OCI-LY7 (cell line): Measurements from ENCODE around the gene SLC6A16. TPM values are rescaled to one million over a fixed set of nuclear protein-coding genes. Genes with fewer than 3 reads are reported as not detected.

Experiments used
- BruUV-seq: library from RNA; stranded (reverse); fragments of 400-500 nt; replicated peaks from 2 replicates; lab custom pipeline; 2021; lab: Mats Ljungman, UMichigan
- CTCF ChIA-PET: fragments of 300-600 bp; sonication (Branson Sonifier 250); formaldehyde crosslinking; loops from one replicate; lab custom pipeline; 2022; ENCODE audit warnings: antibody characterized with exemption; ENCODE audit not compliant: unreplicated experiment; lab: Charles Lee
- POLR2A ChIA-PET: fragments of 300-600 bp; sonication (Branson Sonifier 250); formaldehyde crosslinking; loops from one replicate; lab custom pipeline; 2022; ENCODE audit warnings: antibody characterized with exemption; lab: Charles Lee
- DNase-seq: peaks from one replicate; pipeline ENCODE4 v3.0.0-alpha.2; 2015; ENCODE audit warnings: low spot score
- H2AFZ ChIP-seq: fragments of 200-600 bp; sonication (generic), shearing (Covaris generic); 2 replicates; pipeline ENCODE4 v1.6.1; 2014; ENCODE audit warnings: mild to moderate bottlenecking, antibody characterized with exemption, low read length, moderate library complexity
- H3K27ac ChIP-seq: fragments of 200-600 bp; sonication (generic); 2 replicates; pipeline ENCODE4 v1.5.1; 2014; ENCODE audit warnings: mixed run types, low read depth, mild to moderate bottlenecking, moderate library complexity, low read length, inconsistent platforms; ENCODE audit not compliant: poor library complexity, severe bottlenecking
- H3K36me3 ChIP-seq: fragments of 200-600 bp; sonication (generic); 2 replicates; pipeline ENCODE4 v1.6.1; 2014; ENCODE audit warnings: mild to moderate bottlenecking, antibody characterized with exemption, low read length, moderate library complexity, mixed read lengths; ENCODE audit not compliant: insufficient read depth
- H3K4me1 ChIP-seq: fragments of 200-600 bp; sonication (generic); 2 replicates; pipeline ENCODE4 v1.5.1; 2014; ENCODE audit warnings: mild to moderate bottlenecking, low read length; ENCODE audit not compliant: insufficient read depth, poor library complexity, severe bottlenecking
- H3K4me2 ChIP-seq: fragments of 200-600 bp; sonication (generic); 2 replicates; pipeline ENCODE4 v1.6.1; 2014; ENCODE audit warnings: mild to moderate bottlenecking, low read length
- H3K4me3 ChIP-seq: fragments of 200-600 bp; sonication (generic); 2 replicates; pipeline ENCODE4 v1.5.1; 2014; ENCODE audit warnings: mild to moderate bottlenecking, low read depth, low read length; ENCODE audit not compliant: poor library complexity, severe bottlenecking
- H3K79me2 ChIP-seq: fragments of 200-600 bp; sonication (generic); 2 replicates; pipeline ENCODE4 v1.6.1; 2016; ENCODE audit warnings: low read depth, mild to moderate bottlenecking, low read length, moderate library complexity, mixed read lengths; ENCODE audit not compliant: insufficient read depth
- H3K9me2 ChIP-seq: fragments of 200-600 bp; sonication (generic); 2 replicates; pipeline ENCODE4 v1.6.1; 2016; ENCODE audit warnings: mild to moderate bottlenecking, low read length, mixed read lengths; ENCODE audit not compliant: insufficient read depth
- H3K9me3 ChIP-seq: fragments of 200-600 bp; sonication (generic); 2 replicates; pipeline ENCODE4 v1.6.1; 2014; ENCODE audit warnings: mild to moderate bottlenecking, mixed run types, low read length, mixed read lengths
- H4K20me1 ChIP-seq: fragments of 200-600 bp; sonication (generic); 2 replicates; pipeline ENCODE4 v1.6.1; 2014; ENCODE audit warnings: mild to moderate bottlenecking, antibody characterized with exemption, low read length, moderate library complexity, mixed read lengths; ENCODE audit not compliant: insufficient read depth
- CTCF ChIP-seq: fragments of 200-600 bp; sonication (generic); conservative IDR thresholded peaks from 2 replicates; pipeline ENCODE4 v1.5.1; 2014; ENCODE audit warnings: mild to moderate bottlenecking, antibody characterized with exemption, low read length, moderate library complexity, mixed read lengths
- EZH2phosphoT487 ChIP-seq: fragments of 200-600 bp; sonication (generic); IDR thresholded peaks from 2 replicates; pipeline ENCODE4 v1.6.1; 2018; ENCODE audit warnings: low read depth, borderline replicate concordance, mild to moderate bottlenecking, mixed run types, antibody characterized with exemption, low read length, moderate library complexity, mixed read lengths
- intact Hi-C: fragments of 100-400 bp; cut with micrococcal nuclease; formaldehyde crosslinking; loops from one replicate; pipeline ENCODE4 v1.10.0; 2022; ENCODE audit not compliant: unreplicated experiment
- total RNA-seq, 2 experiments: library from RNA; depleted of rRNA in 1 of 2; stranded (reverse); fragments of >200 nt in 1 of 2; shearing (Covaris generic) in 1 of 2; gene quantifications; 2 replicates each; pipeline ENCODE4 v1.2.3, GENCODE V29; 2014 to 2022

Gene SLC6A16
- total RNA-seq, 2 experiments from 2014 or later: 2.8 to 15.8 TPM

DNA sequence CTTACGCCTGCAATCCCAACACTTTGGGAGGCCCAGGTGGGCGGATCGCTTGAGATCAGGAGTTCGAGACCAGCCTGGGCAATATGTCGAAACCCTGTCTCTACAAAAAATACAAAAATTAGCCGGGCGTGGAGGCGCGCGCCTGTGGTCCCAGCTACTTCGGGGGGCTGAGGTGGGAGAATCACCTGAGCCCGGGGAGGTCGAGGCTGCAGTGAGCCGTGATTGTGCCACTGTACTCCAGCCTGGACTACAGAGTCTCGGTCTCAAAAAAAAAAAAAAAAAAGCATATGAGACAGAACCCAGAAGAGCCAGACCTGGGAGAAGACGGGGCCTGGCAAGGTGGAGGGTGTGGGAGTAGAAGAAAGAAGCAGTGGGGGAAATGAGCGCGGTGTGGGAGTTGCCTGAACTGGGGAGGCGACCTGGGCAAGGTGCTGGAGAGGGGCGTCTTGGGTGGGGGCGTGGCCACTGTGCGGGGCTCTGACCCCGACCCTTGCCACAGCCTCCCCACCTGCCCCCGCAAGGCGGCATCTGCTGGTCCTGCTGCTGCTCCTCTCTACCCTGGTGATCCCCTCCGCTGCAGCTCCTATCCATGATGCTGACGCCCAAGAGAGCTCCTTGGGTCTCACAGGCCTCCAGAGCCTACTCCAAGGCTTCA, 39.2 kb upstream of the SLC6A16 start:
- intact Hi-C loops: no loop called here

DNA sequence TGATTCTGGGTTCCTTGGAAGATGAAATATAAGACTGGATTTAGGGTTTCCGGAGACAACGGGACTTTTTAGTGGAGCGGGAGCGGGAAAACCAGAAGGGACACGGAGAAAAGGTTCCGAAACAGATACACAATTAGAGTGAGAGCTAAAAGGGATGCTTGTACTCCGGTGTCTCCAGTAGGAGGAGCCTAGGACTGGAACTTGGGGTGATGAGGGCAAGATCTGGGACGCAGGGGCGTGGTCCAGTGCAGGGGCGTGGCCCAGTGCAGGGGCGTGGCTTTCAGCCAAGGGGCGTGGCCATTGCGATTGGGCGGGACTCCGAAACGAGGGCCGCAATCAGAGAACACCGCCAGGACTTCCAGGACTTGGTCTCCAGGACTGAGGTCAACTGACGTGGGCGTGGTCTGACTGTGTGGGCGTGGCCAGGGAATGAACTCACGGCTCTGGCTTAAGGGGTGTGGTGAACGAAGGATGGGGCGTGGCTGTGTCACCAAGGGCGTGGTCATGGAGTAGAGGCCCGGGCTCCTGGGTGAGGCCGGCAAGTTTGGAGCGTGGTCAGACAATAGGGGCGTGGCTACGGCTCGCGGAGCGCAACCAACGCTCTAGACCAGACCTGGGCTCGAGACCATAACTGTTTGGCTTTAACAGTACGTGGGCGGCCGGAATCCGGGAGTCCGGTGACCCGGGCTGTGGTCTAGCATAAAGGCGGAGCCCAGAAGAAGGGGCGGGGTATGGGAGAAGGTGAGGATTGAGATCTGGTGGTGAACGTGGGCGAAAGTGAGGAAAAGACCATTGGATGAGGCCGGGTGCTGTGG, 38.5 kb upstream of the SLC6A16 start, which contains the start of gene DKKL1:
Gene DKKL1, plus strand, starts transcription at position 610 of the 815 bp plus-strand sequence. Its CDS starts 122 bp downstream, at position 732.
- H3K9me3 ChIP-seq: no peaks in the 10 kb centered on the region
- peak within 1 kb of the TSS; percentile 88; the same call in 1 of the 2 replicates for H2AFZ ChIP-seq
- CTCF ChIA-PET: no interaction called here
- TF ChIP-seq EZH2phosphoT487 (no peak), CTCF (0 out of 2 replicates have a peak, but pooled peaks have one; percentile 41)
- H3K9me2 ChIP-seq: no peaks in the 10 kb centered on the region
- H3K36me3 ChIP-seq: no peaks in the 10 kb centered on the region
- peak within 1 kb of the TSS; percentile 77 for H3K4me2 ChIP-seq
- BruUV-seq: no TSS peak
- H3K4me3 ChIP-seq: peak within 1 kb of the TSS; percentile 55
- H3K79me2 ChIP-seq: no peaks in the 10 kb centered on the region
- peaks cover 57% of the 10 kb centered on the region for H3K4me1 ChIP-seq
- peak; percentile 99 for DNase-seq
- intact Hi-C loops: no loop called here
- POLR2A ChIA-PET: interaction anchor here (1.4 kb wide), 1 partner anchor 32 kb away, joined by 4 read pairs; no protein-coding TSS in a partner anchor
- no peaks in the 10 kb centered on the region for H4K20me1 ChIP-seq
- peak within 1 kb of the TSS; percentile 8 for H3K27ac ChIP-seq

More for the DNA sequence above, 39.2 kb upstream of the SLC6A16 start:
- no TSS peak for BruUV-seq
- Histone ChIP-seq H2AFZ (peak overlapping the region; percentile 43; the same call in 1 of the 2 replicates), H3K79me2 (no peaks in the 10 kb centered on the region), H3K4me3 (peak overlapping the region; percentile 52), H3K27ac (no peak overlapping the region), H3K4me2 (peak overlapping the region; percentile 77), H4K20me1 (no peaks in the 10 kb centered on the region), H3K36me3 (no peaks in the 10 kb centered on the region; the same call in 1 of the 2 replicates), H3K9me2 (no peaks in the 10 kb centered on the region), H3K4me1 (peaks cover 57% of the 10 kb centered on the region), H3K9me3 (peaks cover 6% of the 10 kb centered on the region; the same call in 1 of the 2 replicates)
- POLR2A ChIA-PET: interaction anchor here (1.4 kb wide), 1 partner anchor 33 kb away, joined by 4 read pairs; no protein-coding TSS in a partner anchor
- CTCF ChIA-PET: no interaction called here
- no peak for TF ChIP-seq EZH2phosphoT487
- TF ChIP-seq CTCF: no peak
- no peak for DNase-seq
